SK-N-SH (cell line): ENCODE data around the gene ZNF484.

Experiments used
- CTCF ChIP-seq: fragments of 200-600 bp; sonication (generic); IDR thresholded peaks from 2 replicates; pipeline ENCODE4 v1.6.1; 2017; ENCODE audit warnings: antibody characterized with exemption, mild to moderate bottlenecking, moderate library complexity
- ELF1 ChIP-seq: IDR thresholded peaks from 2 replicates; pipeline ENCODE4 v1.4.0; 2012
- FOXM1 ChIP-seq: IDR thresholded peaks from 2 replicates; pipeline ENCODE4 v1.4.0; 2012; ENCODE audit warnings: low read depth, mild to moderate bottlenecking
- MAX ChIP-seq: IDR thresholded peaks from 2 replicates; pipeline ENCODE4 v1.4.0; 2012; ENCODE audit warnings: low read depth
- RAD21 ChIP-seq: IDR thresholded peaks from 2 replicates; pipeline ENCODE4 v1.6.1; 2012; ENCODE audit warnings: mild to moderate bottlenecking, low read length
- REST ChIP-seq: IDR thresholded peaks from 2 replicates; pipeline ENCODE4 v1.6.1; 2012; ENCODE audit warnings: mild to moderate bottlenecking, low read depth, low read length, moderate library complexity
- SIN3A ChIP-seq: IDR thresholded peaks from 2 replicates; pipeline ENCODE4 v1.6.1; 2012; ENCODE audit warnings: low read depth, mild to moderate bottlenecking, low read length, moderate library complexity, borderline replicate concordance
- YY1 ChIP-seq: IDR thresholded peaks from 2 replicates; pipeline ENCODE4 v1.4.0; 2012; ENCODE audit warnings: low read depth, mild to moderate bottlenecking
- ZBTB33 ChIP-seq: IDR thresholded peaks from 2 replicates; pipeline ENCODE4 v1.4.0; 2012; ENCODE audit warnings: low read depth, borderline replicate concordance

GRCh38 chr9:92917176-92917800 lies 39.5 kb upstream of the ZNF484 start:
- TF ChIP-seq REST (no peak), ELF1 (no peak), CTCF (no peak), ZBTB33 (no peak), RAD21 (no peak), MAX (no peak), YY1 (no peak), SIN3A (no peak), FOXM1 (no peak)
